H9 (cell line): ENCODE results near the gene CCDC68. TPM values are rescaled to one million over a fixed set of nuclear protein-coding genes. Genes with fewer than 3 reads are reported as not detected.

ENCODE experiments used
- DNase-seq: peaks from one replicate; pipeline ENCODE4 v3.0.0-alpha.2; 2017
- H2AFZ ChIP-seq: one replicate; pipeline ENCODE4 v1.6.1; 2013; ENCODE audit warnings: mild to moderate bottlenecking, low read length, control low read depth, moderate library complexity
- H2AK5ac ChIP-seq: 2 replicates; pipeline ENCODE4 v1.6.1; 2013; ENCODE audit warnings: low read length, control low read depth, mixed read lengths; ENCODE audit not compliant: insufficient read length
- H2BK120ac ChIP-seq: one replicate; pipeline ENCODE4 v1.6.1; 2013; ENCODE audit warnings: low read depth, mild to moderate bottlenecking, low read length, control low read depth, inconsistent platforms; ENCODE audit not compliant: poor library complexity, severe bottlenecking
- H2BK12ac ChIP-seq: 2 replicates; pipeline ENCODE4 v1.6.1; 2013; ENCODE audit warnings: low read length, control low read depth, mixed read lengths, low read depth; ENCODE audit not compliant: insufficient read length
- H2BK15ac ChIP-seq: 2 replicates; pipeline ENCODE4 v1.6.1; 2013; ENCODE audit warnings: low read depth, low read length, control low read depth
- H2BK20ac ChIP-seq: one replicate; pipeline ENCODE4 v1.6.1; 2013; ENCODE audit warnings: low read depth, mild to moderate bottlenecking, low read length, control low read depth, inconsistent platforms; ENCODE audit not compliant: poor library complexity, severe bottlenecking
- H2BK5ac ChIP-seq: 2 replicates; pipeline ENCODE4 v1.6.1; 2013; ENCODE audit warnings: low read length, control low read depth, mixed read lengths; ENCODE audit not compliant: insufficient read length
- H3K14ac ChIP-seq: 2 replicates; pipeline ENCODE4 v1.6.1; 2013; ENCODE audit warnings: low read length, control low read depth; ENCODE audit not compliant: insufficient read depth
- H3K18ac ChIP-seq: 2 replicates; pipeline ENCODE4 v1.6.1; 2013; ENCODE audit warnings: low read depth, mild to moderate bottlenecking, mixed read lengths, low read length, control low read depth; ENCODE audit not compliant: insufficient read length
- H3K23ac ChIP-seq: 2 replicates; pipeline ENCODE4 v1.6.1; 2013; ENCODE audit warnings: low read length, control low read depth, mixed read lengths, low read depth; ENCODE audit not compliant: insufficient read length
- H3K23me2 ChIP-seq: 2 replicates; pipeline ENCODE4 v1.6.1; 2013; ENCODE audit warnings: low read depth, mild to moderate bottlenecking, mixed read lengths, low read length, control low read depth; ENCODE audit not compliant: insufficient read length, poor library complexity, severe bottlenecking
- H3K27ac ChIP-seq: 2 replicates; pipeline ENCODE4 v1.5.1; 2013; ENCODE audit warnings: low read length, control low read depth, mixed read lengths, low read depth; ENCODE audit not compliant: insufficient read length
- H3K27me3 ChIP-seq: 2 replicates; pipeline ENCODE4 v1.6.1; 2013; ENCODE audit warnings: low read length, control low read depth, inconsistent platforms; ENCODE audit not compliant: insufficient read depth
- H3K4ac ChIP-seq: 2 replicates; pipeline ENCODE4 v1.6.1; 2013; ENCODE audit warnings: low read depth, mild to moderate bottlenecking, control low read depth, inconsistent platforms, low read length, moderate library complexity
- H3K4me1 ChIP-seq: 2 replicates; pipeline ENCODE4 v1.6.1; 2013; ENCODE audit warnings: low read length, control low read depth, inconsistent platforms; ENCODE audit not compliant: insufficient read depth
- H3K4me2 ChIP-seq: 2 replicates; pipeline ENCODE4 v1.6.1; 2013; ENCODE audit warnings: low read length, control low read depth, mixed read lengths; ENCODE audit not compliant: insufficient read length, insufficient read depth
- H3K56ac ChIP-seq: 2 replicates; pipeline ENCODE4 v1.6.1; 2013; ENCODE audit warnings: low read depth, mild to moderate bottlenecking, mixed read lengths, low read length, control low read depth; ENCODE audit not compliant: insufficient read length
- H3K79me1 ChIP-seq: 2 replicates; pipeline ENCODE4 v1.6.1; 2013; ENCODE audit warnings: low read depth, mild to moderate bottlenecking, moderate library complexity, low read length, control low read depth, inconsistent platforms; ENCODE audit not compliant: insufficient read depth, poor library complexity, severe bottlenecking
- H3K79me2 ChIP-seq: 2 replicates; pipeline ENCODE4 v1.6.1; 2013; ENCODE audit warnings: low read length, control low read depth, inconsistent platforms; ENCODE audit not compliant: insufficient read depth
- H3K9ac ChIP-seq: 2 replicates; pipeline ENCODE4 v1.6.1; 2013; ENCODE audit warnings: low read length, control low read depth, mixed read lengths; ENCODE audit not compliant: insufficient read length; ENCODE audit errors: extremely low read depth
- H3K9me3 ChIP-seq: one replicate; pipeline ENCODE4 v1.6.1; 2013; ENCODE audit warnings: low read depth, low read length, inconsistent platforms; ENCODE audit not compliant: control insufficient read depth
- H3T11ph ChIP-seq: one replicate; pipeline ENCODE4 v1.6.1; 2013; ENCODE audit warnings: mild to moderate bottlenecking, low read length, control low read depth, inconsistent platforms
- H4K20me1 ChIP-seq: one replicate; pipeline ENCODE4 v1.6.1; 2013; ENCODE audit not compliant: control insufficient read depth, insufficient read length, insufficient read depth
- H4K5ac ChIP-seq: 2 replicates; pipeline ENCODE4 v1.6.1; 2013; ENCODE audit warnings: low read depth, mild to moderate bottlenecking, mixed read lengths, low read length, control low read depth; ENCODE audit not compliant: insufficient read length
- H4K8ac ChIP-seq: replicated peaks from 2 replicates; pipeline ENCODE4 v1.6.1; 2013; ENCODE audit warnings: low read length, control low read depth, mixed read lengths, low read depth; ENCODE audit not compliant: insufficient read length
- H4K91ac ChIP-seq: 2 replicates; pipeline ENCODE4 v1.6.1; 2013; ENCODE audit warnings: low read depth, mild to moderate bottlenecking, moderate library complexity, mixed read lengths, low read length, control low read depth; ENCODE audit not compliant: insufficient read length
- H3K27ac Mint-ChIP-seq, 3 experiments: 2 replicates in 2 of 3; 3 replicates in 1 of 3; pipeline ENCODE4 v1.8.0; 2020 to 2021; ENCODE audit warnings: mixed read lengths in 3 of 3, mild to moderate bottlenecking in 1 of 3, moderate library complexity in 1 of 3
- H3K27me3 Mint-ChIP-seq: 2 replicates; pipeline ENCODE4 v1.8.0; 2021; ENCODE audit warnings: low read depth, mild to moderate bottlenecking, moderate library complexity, mixed read lengths
- H3K36me3 Mint-ChIP-seq, 3 experiments: 2 replicates in 2 of 3; 3 replicates in 1 of 3; pipeline ENCODE4 v1.8.0; 2020 to 2021; ENCODE audit warnings: low read depth in 3 of 3, mixed read lengths in 3 of 3; ENCODE audit not compliant: insufficient read depth in 1 of 3
- H3K4me1 Mint-ChIP-seq, 2 experiments: 2 replicates each; pipeline ENCODE4 v1.8.0; 2020; ENCODE audit warnings: mixed read lengths in 2 of 2
- H3K4me3 Mint-ChIP-seq, 2 experiments: 2 replicates in 1 of 2; 3 replicates in 1 of 2; pipeline ENCODE4 v1.8.0; 2020 to 2021; ENCODE audit warnings: mild to moderate bottlenecking in 2 of 2, mixed read lengths in 2 of 2, moderate library complexity in 1 of 2
- H3K9me3 Mint-ChIP-seq, 2 experiments: 2 replicates in 1 of 2; 3 replicates in 1 of 2; pipeline ENCODE4 v1.8.0; 2020; ENCODE audit warnings: mild to moderate bottlenecking in 2 of 2, mixed read lengths in 2 of 2, moderate library complexity in 1 of 2
- CTCF ChIP-seq: fragments of 200-600 bp; sonication (generic); conservative IDR thresholded peaks from 3 replicates; pipeline ENCODE4 v1.8.0; 2021; ENCODE audit warnings: antibody characterized with exemption, mild to moderate bottlenecking
- WGBS: extraction: QIAGEN DNeasy Blood & Tissue Kit; methylation state at CpG from one replicate; pipeline ENCODE4 v1.1.7; 2013; ENCODE audit warnings: missing lambda C conversion rate, low lambda C conversion rate, mixed read lengths; ENCODE audit not compliant: insufficient read length; ENCODE audit errors: extremely low coverage; 5-methylcytosine and 5-hydroxymethylcytosine counted together
- total RNA-seq: library from RNA; stranded (reverse); gene quantifications from 2 replicates; pipeline ENCODE4 v1.2.1, GENCODE V29; 2021

The CCDC68 gene
- total RNA-seq, 1 experiment from 2014 or later, result not detected

DNA sequence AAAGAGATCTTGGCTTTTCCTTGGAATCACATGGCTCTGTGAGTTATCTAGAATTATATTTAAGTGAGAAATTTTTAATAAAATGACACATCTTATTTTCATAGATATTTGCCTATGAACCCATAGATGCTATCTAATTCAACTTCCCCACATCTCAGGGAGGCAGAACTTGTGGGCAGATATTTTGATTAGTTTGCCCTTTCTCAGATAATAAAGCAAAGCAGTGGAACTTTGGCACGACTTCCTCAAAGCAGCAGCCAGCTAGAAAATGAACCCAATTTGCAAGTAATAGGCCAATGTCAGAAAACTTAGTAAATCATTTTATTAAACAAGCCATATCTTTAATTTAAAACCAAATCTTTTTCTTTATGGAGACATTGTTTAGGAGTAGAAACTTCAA, 98.3 kb downstream of the CCDC68 start:
- Histone ChIP-seq H2BK15ac (no peak overlapping the region), H3K4ac (no peak overlapping the region), H3K9me3 (no peaks in the 10 kb centered on the region), H3K56ac (no peak overlapping the region), H2BK120ac (no peak overlapping the region), H3K27me3 (no peaks in the 10 kb centered on the region), H2BK12ac (no peak overlapping the region), H3K79me1 (no peaks in the 10 kb centered on the region), H3K14ac (no peak overlapping the region), H2AFZ (no peak overlapping the region), H3K23ac (no peak overlapping the region), H2BK5ac (no peak overlapping the region), H3K27ac (no peak overlapping the region), H3T11ph (no peak overlapping the region), H3K18ac (no peak overlapping the region), H4K8ac (no peak overlapping the region), H3K23me2 (no peaks in the 10 kb centered on the region), H3K4me1 (0 out of 2 replicates have a peak, but pooled peaks cover 3% of the 10 kb centered on the region), H3K79me2 (no peaks in the 10 kb centered on the region), H2AK5ac (no peak overlapping the region), H3K4me2 (no peak overlapping the region), H2BK20ac (no peak overlapping the region), H4K5ac (no peak overlapping the region), H3K9ac (no peak overlapping the region), H4K20me1 (no peaks in the 10 kb centered on the region), H4K91ac (no peak overlapping the region)
- TF ChIP-seq CTCF, result no peak
- peaks cover 10 to 11% of the 10 kb centered on the region in 2 experiments for H3K4me1 Mint-ChIP-seq
- no peak overlapping the region for H3K27ac Mint-ChIP-seq
- no peaks in the 10 kb centered on the region for H3K36me3 Mint-ChIP-seq
- no peaks in the 10 kb centered on the region for H3K9me3 Mint-ChIP-seq
- WGBS, result no CpG with 5 or more reads among the region's 1 CpG
- H3K4me3 Mint-ChIP-seq, result no peak overlapping the region
- no peaks in the 10 kb centered on the region for H3K27me3 Mint-ChIP-seq
- DNase-seq, result no peak
